HG02571 (cell line): Measurements from ENCODE around the gene MT3.
A peak's percentile ranks its signal among the peaks of the same experiment; 100 is the strongest.

Experiments used
- ATAC-seq: cut with Tn5 transposase; IDR thresholded peaks from one replicate; pipeline ENCODE4 v1.9.1; 2021; ENCODE audit warnings: mild to moderate bottlenecking, moderate library complexity; ENCODE audit not compliant: unreplicated experiment

Gene MT3

DNA sequence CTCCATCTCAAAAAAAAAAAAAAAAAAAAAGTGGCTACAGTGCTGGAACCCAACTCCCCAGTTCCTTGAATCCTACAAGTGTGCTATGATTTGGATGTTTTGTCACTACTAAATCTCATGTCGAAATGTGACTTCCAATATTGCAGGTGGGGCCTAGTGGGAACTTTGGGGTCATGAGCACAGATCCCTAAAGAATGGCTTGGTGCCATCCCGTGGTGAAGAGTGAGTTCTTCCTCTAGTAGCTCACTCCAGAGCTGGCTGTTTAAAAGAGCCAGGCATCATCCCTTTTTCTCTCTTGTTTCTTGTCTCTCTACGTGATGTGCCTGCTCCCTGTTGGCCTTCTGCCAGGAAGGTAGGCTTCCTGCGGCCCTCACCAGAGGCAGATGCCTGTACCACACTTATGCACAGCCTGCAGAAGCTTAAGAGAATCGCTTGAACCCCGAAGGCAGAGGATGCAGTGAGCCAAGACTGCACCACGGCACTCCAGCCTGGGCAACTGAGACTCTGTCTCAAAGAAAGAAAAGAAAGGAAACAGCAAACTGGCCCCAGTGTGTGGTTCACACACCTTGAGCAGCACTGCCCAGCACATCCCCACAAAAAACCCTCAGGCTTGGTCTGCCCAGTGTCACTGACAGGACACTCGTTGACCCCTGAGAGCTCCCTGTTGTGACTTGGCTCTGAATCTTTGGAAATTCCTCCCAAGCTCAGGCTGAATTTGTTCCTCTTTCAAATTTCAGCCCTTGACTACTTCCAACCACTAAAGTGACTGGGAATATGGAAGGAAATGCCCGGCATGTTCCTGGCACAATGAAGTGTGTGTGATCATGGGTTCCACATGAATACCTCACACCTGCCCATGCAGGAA, 39.4 kb downstream of the MT3 start:
- no peak for ATAC-seq

DNA sequence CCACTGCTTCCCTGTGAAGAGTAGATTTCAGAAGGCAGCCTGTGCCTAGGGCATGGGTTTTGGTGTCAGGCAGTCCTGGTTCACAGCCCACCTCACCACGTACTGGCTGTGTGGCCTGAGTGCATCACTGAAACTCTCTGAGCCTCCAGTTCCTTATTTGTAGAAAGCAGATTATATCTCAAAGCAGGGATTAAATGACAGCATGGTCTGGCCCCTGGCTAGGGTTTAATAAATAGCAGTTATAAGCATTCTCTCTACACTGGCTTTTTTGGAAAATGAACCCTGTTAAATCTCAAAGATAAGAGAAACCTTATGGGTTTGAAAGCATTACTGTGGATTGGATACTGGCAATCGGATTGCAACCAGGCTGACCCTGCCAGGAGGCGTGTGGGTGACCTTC, 40.2 kb downstream of the MT3 start:
- no peak for ATAC-seq

DNA sequence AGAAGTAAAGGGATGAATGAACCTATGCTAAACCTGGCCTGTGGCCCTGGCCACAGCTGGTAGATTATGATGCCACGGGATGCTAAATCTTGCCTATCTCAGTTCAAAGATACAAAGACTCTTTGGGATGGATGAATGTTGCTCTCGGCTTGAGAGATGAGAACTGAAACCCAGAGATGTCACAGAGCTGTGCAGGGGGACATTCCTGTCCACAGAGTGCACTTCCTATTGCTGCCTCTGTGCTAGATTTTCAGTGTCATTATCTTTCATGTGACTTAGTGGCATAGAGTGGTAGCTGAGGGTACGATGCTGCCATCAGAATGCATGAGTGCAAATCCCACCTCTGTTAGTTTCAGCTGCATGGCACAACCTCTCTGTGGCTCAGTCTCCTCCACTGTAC, 40.8 kb downstream of the MT3 start:
- ATAC-seq = peak; percentile 59

DNA sequence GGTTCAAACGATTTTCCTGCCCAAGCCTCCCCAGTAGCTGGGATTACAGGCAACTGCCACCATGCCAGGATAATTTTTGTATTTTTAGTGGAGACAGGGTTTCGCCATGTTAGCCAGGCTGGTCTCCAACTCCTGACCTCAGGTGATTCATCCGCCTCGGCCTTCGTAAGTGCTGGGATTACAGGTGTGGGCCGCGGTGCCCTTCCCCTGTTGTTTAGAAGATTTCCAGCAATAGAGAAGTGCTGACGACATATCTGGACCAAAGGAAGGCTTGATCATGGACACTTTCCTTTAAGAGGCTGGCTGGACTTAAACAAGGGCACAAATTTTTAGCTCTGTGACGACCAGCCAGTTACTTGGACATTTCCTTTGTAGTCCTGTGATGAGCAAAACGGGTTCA, 41.9 kb downstream of the MT3 start:
- no peak for ATAC-seq

DNA sequence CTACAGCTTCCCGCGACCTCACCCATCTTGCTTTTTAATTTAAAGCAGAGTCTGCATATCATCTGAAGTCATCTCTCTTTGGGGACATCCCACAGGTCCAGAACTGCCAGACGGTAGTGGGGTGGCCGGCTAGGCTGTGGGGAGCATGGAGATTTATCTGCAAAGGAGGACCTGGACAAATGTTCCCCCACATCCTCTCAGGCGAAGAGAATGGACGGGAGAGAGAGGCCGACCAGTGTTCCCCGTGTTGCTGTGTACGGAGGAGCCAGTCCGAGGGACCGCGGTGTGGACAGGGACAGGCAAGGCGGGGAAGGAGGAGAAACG, 42.5 kb downstream of the MT3 start:
- no peak for ATAC-seq

DNA sequence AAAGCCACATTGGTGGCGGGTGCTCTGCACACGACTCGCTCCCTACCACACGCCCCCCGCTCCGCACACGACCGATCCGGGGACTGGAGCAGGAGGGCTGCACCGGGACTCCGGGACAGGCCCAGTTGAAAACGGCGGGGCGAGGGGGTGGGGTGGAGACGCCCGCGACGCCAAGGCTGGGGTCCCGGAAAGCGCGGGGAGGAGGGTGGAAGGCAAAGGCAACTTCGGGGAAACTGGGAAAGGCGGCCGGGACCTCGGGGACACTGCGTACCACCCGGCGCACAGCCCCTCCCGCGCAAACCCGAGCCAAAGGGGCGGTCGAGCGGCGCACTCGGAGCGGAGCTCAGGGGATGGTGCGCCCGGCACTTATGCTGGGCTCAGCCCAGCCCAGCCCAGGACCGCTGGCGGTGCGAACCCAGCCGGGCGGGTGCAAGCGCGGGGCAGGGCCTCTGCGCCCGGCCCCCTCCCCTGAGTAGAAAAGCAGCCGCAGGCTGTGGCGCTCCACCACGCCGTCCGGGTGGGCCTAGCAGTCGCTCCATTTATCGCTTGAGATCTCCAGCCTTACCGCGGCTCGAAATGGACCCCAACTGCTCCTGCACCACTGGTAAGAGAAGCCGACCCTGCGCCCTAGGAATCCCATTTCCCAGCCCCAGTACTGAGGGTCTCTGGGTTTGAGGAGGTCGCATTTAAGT, 43.0 kb downstream of the MT3 start, which contains the start of gene MT1M:
Gene MT1M, plus strand, starts transcription at position 504 of the 692 bp plus-strand sequence. Its CDS starts 73 bp downstream, at position 577.
- no peak for ATAC-seq

DNA sequence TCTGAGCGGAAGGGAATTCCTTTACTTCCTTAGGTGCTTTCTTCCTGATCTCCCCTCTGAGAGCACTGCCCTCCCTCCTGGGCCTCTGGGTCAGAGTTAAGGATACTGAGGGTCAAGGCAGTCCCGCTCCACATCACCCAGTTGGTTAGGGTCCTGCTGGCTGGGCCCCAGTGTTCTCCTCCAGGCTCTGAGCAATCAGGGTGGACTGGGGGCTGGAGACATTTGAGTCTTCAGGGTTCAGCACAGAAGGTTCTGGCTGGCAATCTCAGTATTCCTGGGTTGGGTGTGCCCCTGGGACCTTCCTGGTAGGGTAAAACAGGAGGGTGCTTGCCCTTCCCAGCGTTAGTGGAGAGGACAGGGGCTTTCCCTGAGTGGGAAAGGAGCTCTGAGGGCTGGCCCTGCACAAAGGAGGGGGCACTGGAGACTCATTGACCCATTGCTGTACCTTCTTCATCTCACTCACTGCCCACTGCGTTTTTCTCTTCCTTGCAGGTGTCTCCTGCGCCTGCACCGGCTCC, 43.6 kb downstream of the MT3 start:
- no peak for ATAC-seq

DNA sequence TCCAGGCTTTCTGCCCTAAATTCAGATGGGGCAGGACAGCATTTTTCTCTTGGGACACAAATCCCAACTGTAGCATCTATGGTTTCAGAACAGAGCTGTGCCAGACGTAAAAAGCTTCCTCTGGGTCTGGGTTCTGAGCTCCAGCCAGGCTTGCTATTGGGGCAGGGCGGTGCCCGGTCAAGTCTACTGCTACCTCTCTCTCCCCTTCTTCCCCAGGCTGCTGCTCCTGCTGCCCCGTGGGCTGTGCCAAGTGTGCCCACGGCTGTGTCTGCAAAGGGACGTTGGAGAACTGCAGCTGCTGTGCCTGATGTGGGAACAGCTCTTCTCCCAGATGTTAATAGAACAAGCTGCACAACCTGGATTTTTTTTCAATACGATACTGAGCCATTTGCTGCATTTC, 44.2 kb downstream of the MT3 start:
- no peak for ATAC-seq

DNA sequence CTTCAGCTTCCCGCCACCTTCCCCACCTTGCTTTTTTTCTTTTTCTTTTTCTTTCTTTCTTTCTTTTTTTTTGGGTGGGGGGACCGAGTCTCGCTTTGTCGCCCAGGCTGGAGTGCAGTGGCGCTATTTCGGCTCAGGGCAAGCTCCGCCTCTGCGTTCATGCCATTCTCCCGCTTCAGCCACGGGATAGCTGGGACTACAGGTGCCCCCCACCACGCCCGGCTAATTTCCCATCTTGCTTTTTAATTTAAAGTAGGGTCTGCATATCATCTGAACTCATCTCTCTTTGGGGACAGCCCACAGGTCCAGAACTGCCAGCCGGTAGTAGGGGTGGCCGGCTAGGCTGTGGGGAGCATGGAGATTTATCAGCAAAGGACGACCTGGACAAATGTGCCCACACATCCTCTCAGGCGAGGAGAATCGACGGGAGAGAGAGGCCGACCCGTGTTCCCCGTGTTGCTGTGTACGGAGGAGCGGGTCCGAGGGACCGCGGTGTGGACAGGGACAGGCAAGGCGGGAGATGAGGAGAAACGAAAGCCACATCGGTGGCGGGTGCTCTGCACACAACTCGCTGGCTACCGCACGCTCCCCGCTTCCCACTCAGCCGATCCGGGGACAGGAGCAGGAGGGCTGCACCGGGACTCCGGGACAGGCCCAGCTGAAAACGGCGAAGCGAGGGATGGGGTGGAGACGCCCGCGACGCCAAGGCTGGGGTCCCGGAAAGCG, 45.5 kb downstream of the MT3 start:
- ATAC-seq = no peak

DNA sequence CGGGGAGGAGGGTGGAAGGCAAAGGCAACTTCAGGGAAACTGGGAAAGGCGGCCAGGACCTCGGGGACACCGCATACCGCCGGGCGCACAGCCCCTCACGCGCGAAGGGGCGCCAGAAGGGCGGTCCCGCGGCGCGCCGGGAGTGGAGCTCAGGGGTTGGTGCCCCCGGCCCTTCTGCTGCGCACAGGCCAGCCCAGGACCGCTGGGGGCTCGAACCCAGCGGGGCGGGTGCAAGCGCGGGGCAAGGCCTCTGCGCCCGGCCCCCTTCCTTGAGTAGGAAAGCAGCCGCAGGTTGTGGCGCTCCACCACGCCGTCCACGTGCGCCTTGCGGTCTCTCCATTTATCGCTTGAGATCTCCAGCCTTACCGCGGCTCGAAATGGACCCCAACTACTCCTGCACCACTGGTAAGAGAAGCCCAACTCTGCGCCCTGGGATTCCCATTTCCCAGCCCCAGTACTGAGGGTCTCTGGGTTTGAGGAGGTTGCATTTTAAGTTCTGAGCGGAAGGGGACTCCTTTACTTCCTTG, 46.2 kb downstream of the MT3 start:
- ATAC-seq = no peak

DNA sequence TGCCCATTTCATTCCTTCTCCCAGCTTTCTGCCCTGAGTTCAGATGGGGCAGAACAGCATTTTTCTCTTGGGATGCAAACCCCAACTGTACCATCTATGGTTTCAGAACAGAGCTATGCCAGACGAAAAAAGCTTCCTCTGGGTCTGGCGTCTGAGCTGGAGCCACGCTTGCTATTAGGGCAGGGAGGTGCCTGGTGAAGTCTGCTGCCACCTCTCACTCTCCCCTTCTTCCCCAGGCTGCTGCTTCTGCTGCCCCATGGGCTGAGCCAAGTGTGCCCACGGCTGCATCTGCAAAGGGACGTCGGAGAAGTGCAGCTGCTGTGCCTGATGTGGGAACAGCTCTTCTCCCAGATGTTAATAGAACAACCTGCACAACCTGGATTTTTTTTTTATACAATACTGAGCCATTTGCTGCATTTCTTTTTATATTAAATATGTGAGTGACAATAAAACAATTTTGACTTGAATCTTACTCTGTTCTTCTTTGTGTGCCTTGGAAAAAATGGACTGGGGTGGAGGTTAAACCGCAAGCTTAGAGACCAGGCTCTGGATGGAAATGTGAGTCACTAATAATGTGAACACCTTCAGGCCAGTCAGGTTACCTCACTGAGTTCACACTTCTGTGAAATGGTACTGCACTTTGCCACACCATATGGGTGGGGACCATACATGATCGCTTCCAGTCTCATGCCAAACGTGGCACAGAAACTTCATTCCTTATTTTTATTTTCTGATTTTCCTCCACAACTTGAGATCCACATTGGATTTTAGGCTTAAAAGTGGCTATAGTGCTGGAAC, 47.5 kb downstream of the MT3 start:
- ATAC-seq = no peak

DNA sequence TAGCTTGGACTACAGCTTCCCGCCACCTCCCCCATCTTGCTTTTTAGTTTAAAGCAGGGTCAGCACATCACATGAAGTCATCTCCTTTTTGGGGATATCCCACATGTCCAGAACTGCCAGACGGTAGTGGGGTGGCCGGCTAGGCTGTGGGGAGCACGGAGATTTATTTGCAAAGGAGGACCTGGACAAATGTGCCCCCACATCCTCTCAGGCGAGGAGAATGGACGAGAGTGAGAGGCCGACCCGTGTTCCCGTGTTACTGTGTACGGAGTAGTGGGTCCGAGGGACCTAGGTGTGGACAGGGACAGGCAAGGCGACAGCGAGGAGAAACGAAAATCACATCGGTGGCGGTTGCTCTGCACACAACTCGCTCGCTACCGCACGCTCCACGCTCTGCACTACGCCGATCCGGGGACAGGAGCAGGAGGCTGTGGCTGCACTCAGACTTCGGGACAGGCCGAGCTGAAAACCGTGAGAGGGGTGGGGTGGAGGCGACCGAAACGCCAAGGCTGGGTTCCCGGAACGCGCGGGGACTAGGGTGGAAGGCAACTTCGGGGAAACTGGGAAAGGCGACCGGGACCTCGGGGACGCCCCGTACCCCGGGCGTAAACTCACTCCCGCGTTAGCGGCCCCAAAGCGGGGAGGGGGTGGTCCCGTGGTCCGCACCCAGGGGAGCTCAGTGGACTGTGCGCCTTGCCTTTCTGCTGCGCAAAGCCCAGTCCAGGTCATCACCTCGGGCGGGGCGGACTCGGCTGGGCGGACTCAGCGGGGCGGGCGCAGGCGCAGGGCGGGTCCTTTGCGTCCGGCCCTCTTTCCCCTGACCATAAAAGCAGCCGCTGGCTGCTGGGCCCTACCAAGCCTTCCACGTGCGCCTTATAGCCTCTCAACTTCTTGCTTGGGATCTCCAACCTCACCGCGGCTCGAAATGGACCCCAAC, 48.8 kb downstream of the MT3 start, which contains the start of gene MT1A:
Gene MT1A, plus strand, starts transcription at position 853 of the 937 bp plus-strand sequence. Its CDS starts 73 bp downstream, at position 926.
- no peak for ATAC-seq

DNA sequence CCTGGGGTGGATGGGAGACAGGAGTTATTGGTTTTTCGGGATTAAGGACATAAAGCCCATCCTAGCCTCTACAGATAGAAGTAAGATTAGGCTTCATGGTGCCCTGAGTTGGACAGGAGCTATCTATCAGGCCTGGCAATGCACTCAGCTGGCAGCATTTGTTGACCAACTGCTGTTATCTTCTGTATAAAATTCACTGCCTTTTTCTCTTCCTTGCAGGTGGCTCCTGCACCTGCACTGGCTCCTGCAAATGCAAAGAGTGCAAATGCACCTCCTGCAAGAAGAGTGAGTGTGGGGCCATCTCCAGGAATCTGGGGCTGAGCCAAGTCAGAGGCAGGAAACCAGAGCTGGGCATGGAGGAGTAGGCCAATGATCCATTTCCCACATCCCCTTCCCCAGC, 49.7 kb downstream of the MT3 start:
- ATAC-seq = no peak

DNA sequence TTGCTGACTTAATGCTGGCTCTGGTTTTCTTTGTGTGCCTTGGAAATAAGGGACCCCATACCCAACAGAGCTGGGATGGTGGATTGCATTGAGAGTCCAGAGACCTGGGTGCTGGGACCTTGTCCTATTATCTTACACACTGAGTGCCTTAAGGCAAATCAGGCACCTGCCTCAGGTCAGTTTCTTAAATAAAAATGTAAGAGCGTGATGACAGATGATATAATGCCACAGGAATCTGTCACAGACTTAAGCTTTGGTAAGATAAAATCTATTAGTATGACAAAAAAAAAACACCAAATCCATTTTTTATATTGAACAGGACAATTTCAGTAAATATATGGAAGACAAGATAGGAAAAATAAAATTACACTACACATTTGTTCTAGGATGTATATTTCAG, 50.7 kb downstream of the MT3 start:
- no peak for ATAC-seq
